Measurements from ENCODE around the gene ARHGAP42. TPM values are rescaled to one million over a fixed set of nuclear protein-coding genes. Genes with fewer than 3 reads are reported as not detected.
"Not testable (repeated sequence)": the region's sequence is repeated elsewhere in the genome, so short reads cannot be mapped to it uniquely, and the experiment has no call there.

The ARHGAP42 gene
- total RNA-seq, 1 experiment from 2014 or later = 39.1 TPM

DNA sequence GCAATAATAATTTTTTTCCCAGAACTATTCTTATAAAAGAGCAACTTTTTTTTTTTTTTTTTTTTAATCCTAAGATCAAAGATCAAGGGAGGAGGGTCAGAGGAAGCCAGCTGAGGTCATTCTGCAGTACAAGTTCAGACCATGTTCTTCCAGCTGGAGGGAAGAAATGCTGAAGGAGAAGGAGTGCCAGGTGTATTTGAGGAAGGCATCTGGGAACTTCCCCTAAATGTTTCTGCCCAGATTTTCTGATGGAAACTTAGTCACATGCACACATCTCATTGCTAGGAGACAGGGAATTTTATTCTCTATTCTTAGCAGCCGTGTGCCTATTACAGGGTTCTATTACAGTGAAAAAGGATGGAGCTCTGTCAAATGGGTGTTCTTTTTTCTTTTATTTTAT, 208.4 kb downstream of the ARHGAP42 start:
- Histone ChIP-seq H3K56ac (ENCODE audit: insufficient read length, low read depth, low read length) (no peak overlapping the region), H3K23me2 (ENCODE audit: insufficient read length, low read depth, low read length, poor library complexity, severe bottlenecking) (no peaks in the 10 kb centered on the region), H4K8ac (replicated peaks; ENCODE audit: insufficient read length, low read depth, low read length) (no peak overlapping the region), H3K27me3 (ENCODE audit: insufficient read depth, low read length) (no peaks in the 10 kb centered on the region), H3K4ac (ENCODE audit: low read depth, low read length) (no peak overlapping the region), H3K79me2 (ENCODE audit: insufficient read depth, low read length) (no peaks in the 10 kb centered on the region), H2BK5ac (ENCODE audit: insufficient read length, low read length) (no peak overlapping the region), H3K79me1 (ENCODE audit: insufficient read depth, low read depth, low read length, poor library complexity, severe bottlenecking) (no peaks in the 10 kb centered on the region), H3K14ac (ENCODE audit: insufficient read depth, low read length) (no peak overlapping the region), H2BK12ac (ENCODE audit: insufficient read length, low read depth, low read length) (no peak overlapping the region), H3K18ac (ENCODE audit: insufficient read length, low read depth, low read length) (no peak overlapping the region), H3K9me3 (ENCODE audit: control insufficient read depth, low read depth, low read length) (no peaks in the 10 kb centered on the region), H2BK120ac (ENCODE audit: low read depth, low read length, poor library complexity, severe bottlenecking) (no peak overlapping the region), H4K20me1 (ENCODE audit: control insufficient read depth, insufficient read depth, insufficient read length) (no peaks in the 10 kb centered on the region), H4K5ac (ENCODE audit: insufficient read length, low read depth, low read length) (no peak overlapping the region), H2AK5ac (ENCODE audit: insufficient read length, low read length) (no peak overlapping the region), H3K27ac (ENCODE audit: insufficient read length, low read depth, low read length) (no peak overlapping the region), H3K4me1 (ENCODE audit: insufficient read depth, low read length) (no peaks in the 10 kb centered on the region), H2BK20ac (ENCODE audit: low read depth, low read length, poor library complexity, severe bottlenecking) (no peak overlapping the region), H3K9ac (ENCODE audit: extremely low read depth, insufficient read length, low read length) (no peak overlapping the region), H4K91ac (ENCODE audit: insufficient read length, low read depth, low read length) (no peak overlapping the region), H3K23ac (ENCODE audit: insufficient read length, low read depth, low read length) (no peak overlapping the region), H2BK15ac (ENCODE audit: low read depth, low read length) (no peak overlapping the region), H3T11ph (ENCODE audit: low read length) (no peak overlapping the region), H3K4me2 (ENCODE audit: insufficient read depth, insufficient read length, low read length) (no peak overlapping the region), H2AFZ (ENCODE audit: low read length) (no peak overlapping the region)
- Mint-ChIP-seq H3K27me3 (ENCODE audit: low read depth) (no peaks in the 10 kb centered on the region), H3K36me3 (ENCODE audit: insufficient read depth in 1 of 3, low read depth in 3 of 3) (no peaks in the 10 kb centered on the region), H3K27ac (no peak overlapping the region), H3K9me3 (no peaks in the 10 kb centered on the region; a peak in 2 of 5 replicates), H3K4me3 (no peak overlapping the region), H3K4me1 (peaks cover 0 to 4% of the 10 kb centered on the region in 2 experiments; a peak in 1 of 4 replicates)
- TF ChIP-seq, protein P1, sequence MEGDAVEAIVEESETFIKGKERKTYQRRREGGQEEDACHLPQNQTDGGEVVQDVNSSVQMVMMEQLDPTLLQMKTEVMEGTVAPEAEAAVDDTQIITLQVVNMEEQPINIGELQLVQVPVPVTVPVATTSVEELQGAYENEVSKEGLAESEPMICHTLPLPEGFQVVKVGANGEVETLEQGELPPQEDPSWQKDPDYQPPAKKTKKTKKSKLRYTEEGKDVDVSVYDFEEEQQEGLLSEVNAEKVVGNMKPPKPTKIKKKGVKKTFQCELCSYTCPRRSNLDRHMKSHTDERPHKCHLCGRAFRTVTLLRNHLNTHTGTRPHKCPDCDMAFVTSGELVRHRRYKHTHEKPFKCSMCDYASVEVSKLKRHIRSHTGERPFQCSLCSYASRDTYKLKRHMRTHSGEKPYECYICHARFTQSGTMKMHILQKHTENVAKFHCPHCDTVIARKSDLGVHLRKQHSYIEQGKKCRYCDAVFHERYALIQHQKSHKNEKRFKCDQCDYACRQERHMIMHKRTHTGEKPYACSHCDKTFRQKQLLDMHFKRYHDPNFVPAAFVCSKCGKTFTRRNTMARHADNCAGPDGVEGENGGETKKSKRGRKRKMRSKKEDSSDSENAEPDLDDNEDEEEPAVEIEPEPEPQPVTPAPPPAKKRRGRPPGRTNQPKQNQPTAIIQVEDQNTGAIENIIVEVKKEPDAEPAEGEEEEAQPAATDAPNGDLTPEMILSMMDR (conservative IDR thresholded peaks at IDR 0.05) = no peak
- no peak for DNase-seq
- no CpG with 5 or more reads among the region's 1 CpG for WGBS (ENCODE audit: extremely low coverage, insufficient read length, low lambda C conversion rate)

DNA sequence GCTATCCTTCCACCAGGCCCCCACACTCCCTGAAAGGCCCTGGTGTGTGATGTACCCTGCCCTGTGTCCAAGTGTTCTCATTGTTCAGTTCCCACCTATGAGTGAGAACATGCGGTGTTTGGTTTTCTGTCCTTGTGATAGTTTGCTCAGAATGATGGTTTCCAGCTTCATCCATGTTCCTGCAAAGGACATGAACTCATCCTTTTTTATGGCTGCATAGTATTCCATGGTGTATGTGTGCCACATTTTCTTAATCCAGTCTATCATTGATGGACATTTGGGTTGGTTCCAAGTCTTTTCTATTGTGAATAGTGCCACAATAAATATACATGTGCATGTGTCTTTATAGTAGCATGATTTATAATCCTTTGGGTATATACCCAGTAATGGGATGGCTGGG, 208.9 kb downstream of the ARHGAP42 start:
- not testable (repeated sequence) for H3K56ac ChIP-seq (ENCODE audit: insufficient read length, low read depth, low read length); H4K91ac ChIP-seq (ENCODE audit: insufficient read length, low read depth, low read length); DNase-seq; H3K23ac ChIP-seq (ENCODE audit: insufficient read length, low read depth, low read length); H2BK20ac ChIP-seq (ENCODE audit: low read depth, low read length, poor library complexity, severe bottlenecking); H3T11ph ChIP-seq (ENCODE audit: low read length); H3K27me3 Mint-ChIP-seq (ENCODE audit: low read depth); H4K8ac ChIP-seq (replicated peaks; ENCODE audit: insufficient read length, low read depth, low read length); H3K27me3 ChIP-seq (ENCODE audit: insufficient read depth, low read length); H3K23me2 ChIP-seq (ENCODE audit: insufficient read length, low read depth, low read length, poor library complexity, severe bottlenecking); H3K4me2 ChIP-seq (ENCODE audit: insufficient read depth, insufficient read length, low read length); H2BK12ac ChIP-seq (ENCODE audit: insufficient read length, low read depth, low read length); H3K9me3 ChIP-seq (ENCODE audit: control insufficient read depth, low read depth, low read length); H3K14ac ChIP-seq (ENCODE audit: insufficient read depth, low read length); H3K79me1 ChIP-seq (ENCODE audit: insufficient read depth, low read depth, low read length, poor library complexity, severe bottlenecking); H2AFZ ChIP-seq (ENCODE audit: low read length); H3K4me1 ChIP-seq (ENCODE audit: insufficient read depth, low read length); H3K27ac Mint-ChIP-seq; H3K27ac ChIP-seq (ENCODE audit: insufficient read length, low read depth, low read length); H4K5ac ChIP-seq (ENCODE audit: insufficient read length, low read depth, low read length); H4K20me1 ChIP-seq (ENCODE audit: control insufficient read depth, insufficient read depth, insufficient read length); H3K4me3 Mint-ChIP-seq; H2BK5ac ChIP-seq (ENCODE audit: insufficient read length, low read length); H3K79me2 ChIP-seq (ENCODE audit: insufficient read depth, low read length); H3K9me3 Mint-ChIP-seq; H3K4ac ChIP-seq (ENCODE audit: low read depth, low read length); H3K36me3 Mint-ChIP-seq (ENCODE audit: insufficient read depth in 1 of 3, low read depth in 3 of 3); H2BK15ac ChIP-seq (ENCODE audit: low read depth, low read length); H2BK120ac ChIP-seq (ENCODE audit: low read depth, low read length, poor library complexity, severe bottlenecking); H3K18ac ChIP-seq (ENCODE audit: insufficient read length, low read depth, low read length); H3K9ac ChIP-seq (ENCODE audit: extremely low read depth, insufficient read length, low read length); H2AK5ac ChIP-seq (ENCODE audit: insufficient read length, low read length); H3K4me1 Mint-ChIP-seq
- WGBS (ENCODE audit: extremely low coverage, insufficient read length, low lambda C conversion rate) = no CpG with 5 or more reads among the region's 1 CpG

Data from H9 (cell line).